ENCODE measurements around the gene PLEKHO1. TPM values are rescaled to one million over a fixed set of nuclear protein-coding genes. Genes with fewer than 3 reads are reported as not detected.

PLEKHO1 gene
- total RNA-seq, 1 experiment from 2014 or later = 27.0 TPM

GRCh38 chr1:150146849-150147542, 2.7 kb upstream of the PLEKHO1 start:
- no peak overlapping the region for H3K4me3 Mint-ChIP-seq
- H3K27me3 Mint-ChIP-seq (ENCODE audit: low read depth) = peaks cover 23% of the 10 kb centered on the region
- DNase-seq (ENCODE audit: low spot score) = no peak
- POLR2A ChIA-PET = no interaction called here
- H3K4me1 Mint-ChIP-seq = peaks cover 26% of the 10 kb centered on the region
- no peak overlapping the region; the same call in 1 of the 2 replicates for H3K27ac Mint-ChIP-seq
- no peaks in the 10 kb centered on the region for H3K36me3 Mint-ChIP-seq
- TF ChIP-seq IRF2 (CRISPR knock-in tag; IDR thresholded peaks at IDR 0.05; ENCODE audit: borderline replicate concordance, low read depth) = no peak
- no peak for TF ChIP-seq MAX (CRISPR knock-in tag; IDR thresholded peaks at IDR 0.05)
- no peak for TF ChIP-seq USF1 (CRISPR knock-in tag; IDR thresholded peaks at IDR 0.05)
- no peak for TF ChIP-seq CTCF (IDR thresholded peaks at IDR 0.05)
- TF ChIP-seq MLX (CRISPR knock-in tag; IDR thresholded peaks at IDR 0.05) = no peak
- no peak for TF ChIP-seq ATF1 (CRISPR knock-in tag; IDR thresholded peaks at IDR 0.05)
- no peak for TF ChIP-seq ZSCAN18 (CRISPR knock-in tag; IDR thresholded peaks at IDR 0.05)
- TF ChIP-seq ZNF317 (CRISPR knock-in tag; IDR thresholded peaks at IDR 0.05; ENCODE audit: borderline replicate concordance, low read depth) = no peak
- no peak for TF ChIP-seq ZNF232 (CRISPR knock-in tag; IDR thresholded peaks at IDR 0.05)
- TF ChIP-seq E2F5 (CRISPR knock-in tag; IDR thresholded peaks at IDR 0.05) = no peak
- no peak for TF ChIP-seq HMGXB4 (CRISPR knock-in tag; IDR thresholded peaks at IDR 0.05)
- TF ChIP-seq GABPB1 (CRISPR knock-in tag; IDR thresholded peaks at IDR 0.05) = no peak
- no peaks in the 10 kb centered on the region for H3K9me3 Mint-ChIP-seq
- ATAC-seq = no peak
- CTCF ChIA-PET = no interaction called here

- H3K27ac Mint-ChIP-seq = no peak overlapping the region; the same call in 1 of the 2 replicates
- H3K36me3 Mint-ChIP-seq = peaks cover 8% of the 10 kb centered on the region
- ChIA-PET CTCF (interaction anchor here (2.4 kb wide), 1 partner anchor 17 kb away, joined by 9 read pairs; no protein-coding TSS in a partner anchor), POLR2A (interaction anchor here (2.2 kb wide), 1 partner anchor 14 kb away, joined by 16 read pairs; no protein-coding TSS in a partner anchor)
- peaks cover 23% of the 10 kb centered on the region for H3K27me3 Mint-ChIP-seq (ENCODE audit: low read depth)
- no peak for DNase-seq (ENCODE audit: low spot score)
- H3K4me1 Mint-ChIP-seq = peaks cover 30% of the 10 kb centered on the region
- peak overlapping the region; percentile 84 for H3K4me3 Mint-ChIP-seq
- TF ChIP-seq IRF2 (CRISPR knock-in tag; IDR thresholded peaks at IDR 0.05; ENCODE audit: borderline replicate concordance, low read depth) (no peak), ATF2 (CRISPR knock-in tag; IDR thresholded peaks at IDR 0.05; ENCODE audit: borderline replicate concordance, low read depth) (no peak), NR3C1 (CRISPR knock-in tag; conservative IDR thresholded peaks at IDR 0.05; ENCODE audit: low read depth) (no peak), IRF1 (CRISPR knock-in tag; IDR thresholded peaks at IDR 0.05) (no peak), USF2 (CRISPR knock-in tag; IDR thresholded peaks at IDR 0.05) (no peak)
- ATAC-seq = peak; percentile 59
- no peaks in the 10 kb centered on the region for H3K9me3 Mint-ChIP-seq
Measured at GRCh38 chr1:150148837-150149270, 862 bp upstream of the PLEKHO1 start.
